HEK293 (cell line): Measurements from ENCODE around the gene MTX1.

Experiments
- CTCF ChIA-PET: fragments of 350-600 bp; formaldehyde crosslinking; extraction: SDS; loops from one replicate; lab custom pipeline; 2021; ENCODE audit warnings: antibody characterized with exemption; lab: Yijun Ruan, JAX
- POLR2A ChIA-PET: fragments of 300-600 bp; formaldehyde crosslinking; extraction: SDS; loops from one replicate; lab custom pipeline; 2020; ENCODE audit warnings: antibody characterized with exemption, inconsistent platforms; lab: Yijun Ruan, JAX
- H3K27ac ChIP-seq: fragments of 200-500 bp; sonication (Bioruptor generic); 2 replicates; pipeline ENCODE4 v1.5.1; 2014; ENCODE audit warnings: low read depth, low read length, control low read depth, inconsistent platforms; ENCODE audit errors: extremely low read depth
- H3K36me3 ChIP-seq, 2 experiments: fragments of 200-500 bp in 1 of 2; sonication (Bioruptor generic) in 1 of 2; 1 replicate in 1 of 2; 2 replicates in 1 of 2; pipeline ENCODE4 v1.5.1; 2014 to 2017; ENCODE audit warnings: inconsistent platforms in 2 of 2, low read length in 2 of 2; ENCODE audit not compliant: control insufficient read depth in 2 of 2, insufficient read depth in 1 of 2
- H3K4me1 ChIP-seq: fragments of 200-500 bp; sonication (Bioruptor generic); 2 replicates; pipeline ENCODE4 v1.5.1; 2014; ENCODE audit warnings: mild to moderate bottlenecking, low read length, inconsistent platforms; ENCODE audit not compliant: control insufficient read depth, insufficient read depth
- H3K4me3 ChIP-seq: 2 replicates; pipeline ENCODE4 v1.5.1; 2011; ENCODE audit warnings: low read depth, mild to moderate bottlenecking, control low read depth, low read length, moderate library complexity
- H3K9me3 ChIP-seq: fragments of 200-500 bp; sonication (Bioruptor generic); 2 replicates; pipeline ENCODE4 v1.5.1; 2014; ENCODE audit warnings: low read depth, low read length, inconsistent platforms; ENCODE audit not compliant: control insufficient read depth, insufficient read depth
- ATF2 ChIP-seq: fragments of 450-650 bp; formaldehyde crosslinking; IDR thresholded peaks from 2 replicates; pipeline ENCODE4 v1.5.1; 2016; ENCODE audit warnings: missing biosample characterization, missing genetic modification characterization, low read depth
- PRDM10 ChIP-seq: fragments of 450-650 bp; formaldehyde crosslinking; IDR thresholded peaks from 2 replicates; pipeline ENCODE4 v1.5.1; 2016; ENCODE audit warnings: missing biosample characterization, missing genetic modification characterization
- SCRT2 ChIP-seq: fragments of 450-650 bp; formaldehyde crosslinking; IDR thresholded peaks from 2 replicates; pipeline ENCODE4 v1.5.1; 2016; ENCODE audit warnings: missing biosample characterization, missing genetic modification characterization
- SP3 ChIP-seq: fragments of 450-650 bp; formaldehyde crosslinking; IDR thresholded peaks from 2 replicates; pipeline ENCODE4 v1.5.1; 2016; ENCODE audit warnings: missing biosample characterization, missing genetic modification characterization
- ZNF10 ChIP-seq: fragments of 450-650 bp; formaldehyde crosslinking; IDR thresholded peaks from 2 replicates; pipeline ENCODE4 v1.5.1; 2017; ENCODE audit warnings: missing biosample characterization, missing genetic modification characterization
- ZNF2 ChIP-seq: fragments of 450-650 bp; formaldehyde crosslinking; IDR thresholded peaks from 2 replicates; pipeline ENCODE4 v1.5.1; 2016; ENCODE audit warnings: missing biosample characterization, missing genetic modification characterization
- ZNF223 ChIP-seq: fragments of 450-650 bp; formaldehyde crosslinking; IDR thresholded peaks from 2 replicates; pipeline ENCODE4 v1.5.1; 2016; ENCODE audit warnings: missing biosample characterization, missing genetic modification characterization
- ZNF311 ChIP-seq: fragments of 450-650 bp; formaldehyde crosslinking; IDR thresholded peaks from 2 replicates; pipeline ENCODE4 v1.5.1; 2017; ENCODE audit warnings: missing biosample characterization, missing genetic modification characterization, borderline replicate concordance
- ZNF473 ChIP-seq: fragments of 450-650 bp; formaldehyde crosslinking; IDR thresholded peaks from 2 replicates; pipeline ENCODE4 v1.5.1; 2017; ENCODE audit warnings: missing biosample characterization, missing genetic modification characterization
- ZNF585B ChIP-seq: fragments of 450-650 bp; formaldehyde crosslinking; IDR thresholded peaks from 2 replicates; pipeline ENCODE4 v1.5.1; 2016; ENCODE audit warnings: missing biosample characterization, missing genetic modification characterization
- ZSCAN16 ChIP-seq: fragments of 450-650 bp; formaldehyde crosslinking; IDR thresholded peaks from 2 replicates; pipeline ENCODE4 v1.5.1; 2016; ENCODE audit warnings: missing biosample characterization, missing genetic modification characterization
- TF ChIP-seq, protein P1 (sequence below): fragments of 450-650 bp; formaldehyde crosslinking; IDR thresholded peaks from 2 replicates; pipeline ENCODE4 v1.5.1; 2016; ENCODE audit warnings: missing biosample characterization, missing genetic modification characterization
- TF ChIP-seq, protein P2 (sequence below): fragments of 450-650 bp; formaldehyde crosslinking; IDR thresholded peaks from 2 replicates; pipeline ENCODE4 v1.5.1; 2016; ENCODE audit warnings: missing biosample characterization, missing genetic modification characterization

MTX1 gene

GRCh38 chr1:155174324-155175280, 33.9 kb upstream of the MTX1 start (continued):
- TF ChIP-seq ZNF473 (tag by site-specific recombination) (no peak), ZNF311 (tag by site-specific recombination) (no peak), ZNF2 (tag by site-specific recombination) (no peak), SCRT2 (tag by site-specific recombination) (no peak), ATF2 (tag by site-specific recombination) (no peak), ZNF10 (tag by site-specific recombination) (no peak), ZNF585B (no peak), SP3 (tag by site-specific recombination) (peak; percentile 7), ZNF223 (tag by site-specific recombination) (no peak)
- TF ChIP-seq, protein P1, sequence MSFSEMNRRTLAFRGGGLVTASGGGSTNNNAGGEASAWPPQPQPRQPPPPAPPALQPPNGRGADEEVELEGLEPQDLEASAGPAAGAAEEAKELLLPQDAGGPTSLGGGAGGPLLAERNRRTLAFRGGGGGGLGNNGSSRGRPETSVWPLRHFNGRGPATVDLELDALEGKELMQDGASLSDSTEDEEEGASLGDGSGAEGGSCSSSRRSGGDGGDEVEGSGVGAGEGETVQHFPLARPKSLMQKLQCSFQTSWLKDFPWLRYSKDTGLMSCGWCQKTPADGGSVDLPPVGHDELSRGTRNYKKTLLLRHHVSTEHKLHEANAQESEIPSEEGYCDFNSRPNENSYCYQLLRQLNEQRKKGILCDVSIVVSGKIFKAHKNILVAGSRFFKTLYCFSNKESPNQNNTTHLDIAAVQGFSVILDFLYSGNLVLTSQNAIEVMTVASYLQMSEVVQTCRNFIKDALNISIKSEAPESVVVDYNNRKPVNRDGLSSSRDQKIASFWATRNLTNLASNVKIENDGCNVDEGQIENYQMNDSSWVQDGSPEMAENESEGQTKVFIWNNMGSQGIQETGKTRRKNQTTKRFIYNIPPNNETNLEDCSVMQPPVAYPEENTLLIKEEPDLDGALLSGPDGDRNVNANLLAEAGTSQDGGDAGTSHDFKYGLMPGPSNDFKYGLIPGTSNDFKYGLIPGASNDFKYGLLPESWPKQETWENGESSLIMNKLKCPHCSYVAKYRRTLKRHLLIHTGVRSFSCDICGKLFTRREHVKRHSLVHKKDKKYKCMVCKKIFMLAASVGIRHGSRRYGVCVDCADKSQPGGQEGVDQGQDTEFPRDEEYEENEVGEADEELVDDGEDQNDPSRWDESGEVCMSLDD, result no peak

GRCh38 chr1:155175281-155175926, 33.1 kb upstream of the MTX1 start:
- TF ChIP-seq, protein P2, sequence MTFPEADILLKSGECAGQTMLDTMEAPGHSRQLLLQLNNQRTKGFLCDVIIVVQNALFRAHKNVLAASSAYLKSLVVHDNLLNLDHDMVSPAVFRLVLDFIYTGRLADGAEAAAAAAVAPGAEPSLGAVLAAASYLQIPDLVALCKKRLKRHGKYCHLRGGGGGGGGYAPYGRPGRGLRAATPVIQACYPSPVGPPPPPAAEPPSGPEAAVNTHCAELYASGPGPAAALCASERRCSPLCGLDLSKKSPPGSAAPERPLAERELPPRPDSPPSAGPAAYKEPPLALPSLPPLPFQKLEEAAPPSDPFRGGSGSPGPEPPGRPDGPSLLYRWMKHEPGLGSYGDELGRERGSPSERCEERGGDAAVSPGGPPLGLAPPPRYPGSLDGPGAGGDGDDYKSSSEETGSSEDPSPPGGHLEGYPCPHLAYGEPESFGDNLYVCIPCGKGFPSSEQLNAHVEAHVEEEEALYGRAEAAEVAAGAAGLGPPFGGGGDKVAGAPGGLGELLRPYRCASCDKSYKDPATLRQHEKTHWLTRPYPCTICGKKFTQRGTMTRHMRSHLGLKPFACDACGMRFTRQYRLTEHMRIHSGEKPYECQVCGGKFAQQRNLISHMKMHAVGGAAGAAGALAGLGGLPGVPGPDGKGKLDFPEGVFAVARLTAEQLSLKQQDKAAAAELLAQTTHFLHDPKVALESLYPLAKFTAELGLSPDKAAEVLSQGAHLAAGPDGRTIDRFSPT, result peak; percentile 35; the same call in 1 of the 2 replicates
- TF ChIP-seq PRDM10 (tag by site-specific recombination) (0 out of 2 replicates have a peak, but pooled peaks have one; percentile 43), ZSCAN16 (tag by site-specific recombination) (no peak)
- H3K27ac ChIP-seq, result no peak overlapping the region
- POLR2A ChIA-PET, result interaction anchor here (0.5 to 3.1 kb wide), 4 partner anchors 18 to 658 kb away, joined by 3 to 13 read pairs (median 4); partner anchors contain the start of gene SLC50A1

More at GRCh38 chr1:155175281-155175926, 33.1 kb upstream of the MTX1 start:
- Histone ChIP-seq H3K9me3 (no peaks in the 10 kb centered on the region), H3K4me3 (no peak overlapping the region), H3K36me3 (peaks cover 5 to 12% of the 10 kb centered on the region in 2 experiments; a peak in 2 of 3 replicates), H3K4me1 (no peaks in the 10 kb centered on the region)
- CTCF ChIA-PET, result interaction anchor here (0.5 to 12.2 kb wide), 13 partner anchors 18 to 149 kb away, joined by 3 to 439 read pairs (median 4); no protein-coding TSS in a partner anchor
